Large intestine (tissue), 3 donors: ENCODE data around the gene BANP. TPM values are rescaled to one million over a fixed set of nuclear protein-coding genes. Genes with fewer than 3 reads are reported as not detected.
"Not testable (repeated sequence)": the region's sequence is repeated elsewhere in the genome, so short reads cannot be mapped to it uniquely, and the experiment has no call there.

Experiments used
- DNase-seq, 2 donors: peaks; one replicate each; pipeline versions ENCODE4 v3.0.0 to v3.0.0-alpha.2; 2013
- H3K27ac ChIP-seq: one replicate; pipeline ENCODE4 v1.5.1; 2013; ENCODE audit warnings: low read length
- H3K27me3 ChIP-seq: 2 replicates; pipeline ENCODE4 v1.6.1; 2013; ENCODE audit warnings: low read length; ENCODE audit not compliant: control insufficient read depth, insufficient read depth
- H3K36me3 ChIP-seq: 2 replicates; pipeline ENCODE4 v1.6.1; 2013; ENCODE audit warnings: low read length; ENCODE audit not compliant: control insufficient read depth, insufficient read depth
- H3K4me1 ChIP-seq: one replicate; pipeline ENCODE4 v1.6.1; 2013; ENCODE audit warnings: low read length; ENCODE audit not compliant: control insufficient read depth, insufficient read depth
- H3K4me3 ChIP-seq: one replicate; pipeline ENCODE4 v1.5.1; 2013; ENCODE audit warnings: low read length
- H3K9me3 ChIP-seq: one replicate; pipeline ENCODE4 v1.6.1; 2013; ENCODE audit warnings: mild to moderate bottlenecking, low read depth, low read length, moderate library complexity; ENCODE audit not compliant: control insufficient read depth
- WGBS: methylation state at CpG from one replicate; pipeline ENCODE4 v1.1.5; 2013; ENCODE audit warnings: low lambda C conversion rate; ENCODE audit not compliant: insufficient coverage; 5-methylcytosine and 5-hydroxymethylcytosine counted together
- polyA plus RNA-seq: library from polyadenylated mRNA; unstranded; fragments of 120-200 nt; gene quantifications from one replicate; pipeline ENCODE4 v1.2.1, GENCODE V29; 2013

BANP gene
- polyA plus RNA-seq, 1 donor: 16.2 TPM

GRCh38 chr16:88093556-88094252 lies 142.5 kb downstream of the BANP start:
- H3K36me3 ChIP-seq, H3K4me3 ChIP-seq, DNase-seq, H3K4me1 ChIP-seq, H3K9me3 ChIP-seq, H3K27me3 ChIP-seq, H3K27ac ChIP-seq: not testable (repeated sequence)
- no CpG with 5 or more reads among the region's 25 CpGs for WGBS

- no CpG with 5 or more reads among the region's 17 CpGs for WGBS
- not testable (repeated sequence) for H3K27ac ChIP-seq, H3K4me3 ChIP-seq, H3K4me1 ChIP-seq, DNase-seq, H3K9me3 ChIP-seq, H3K27me3 ChIP-seq, H3K36me3 ChIP-seq
Observed at GRCh38 chr16:88094253-88094575, 143.0 kb downstream of the BANP start.

GRCh38 chr16:88094900-88095299 lies 143.7 kb downstream of the BANP start:
- H3K9me3 ChIP-seq, H3K4me1 ChIP-seq, H3K4me3 ChIP-seq, H3K36me3 ChIP-seq, DNase-seq, H3K27me3 ChIP-seq, H3K27ac ChIP-seq: not testable (repeated sequence)
- no CpG with 5 or more reads among the region's 3 CpGs for WGBS

- not testable (repeated sequence) for H3K36me3 ChIP-seq, H3K27ac ChIP-seq, H3K4me1 ChIP-seq, DNase-seq, H3K4me3 ChIP-seq, H3K9me3 ChIP-seq
- no CpG with 5 or more reads among the region's 2 CpGs for WGBS
- H3K27me3 ChIP-seq: peaks cover 26% of the 10 kb centered on the region
Observed at GRCh38 chr16:88096659-88097058, 145.4 kb downstream of the BANP start.

- not testable (repeated sequence) for DNase-seq, H3K36me3 ChIP-seq, H3K27ac ChIP-seq, H3K9me3 ChIP-seq, H3K4me1 ChIP-seq, H3K4me3 ChIP-seq
- no CpG with 5 or more reads among the region's 25 CpGs for WGBS
- peaks cover 31% of the 10 kb centered on the region for H3K27me3 ChIP-seq
Observed at GRCh38 chr16:88098731-88099562, 147.7 kb downstream of the BANP start.

GRCh38 chr16:88099563-88099890 lies 148.3 kb downstream of the BANP start:
- H3K4me3 ChIP-seq: no peak overlapping the region
- H3K4me1 ChIP-seq: no peaks in the 10 kb centered on the region
- no CpG with 5 or more reads among the region's 17 CpGs for WGBS
- H3K9me3 ChIP-seq: peaks cover 4% of the 10 kb centered on the region
- no peak for DNase-seq
- no peak overlapping the region for H3K27ac ChIP-seq
- H3K36me3 ChIP-seq: no peaks in the 10 kb centered on the region
- H3K27me3 ChIP-seq: peaks cover 31% of the 10 kb centered on the region

- no CpG with 5 or more reads among the region's 14 CpGs for WGBS
- H3K9me3 ChIP-seq, H3K4me3 ChIP-seq, H3K27ac ChIP-seq, DNase-seq, H3K36me3 ChIP-seq, H3K4me1 ChIP-seq: not testable (repeated sequence)
- H3K27me3 ChIP-seq: peaks cover 31% of the 10 kb centered on the region
Observed at GRCh38 chr16:88099956-88100355, 148.7 kb downstream of the BANP start.

- H3K9me3 ChIP-seq, H3K4me3 ChIP-seq, H3K36me3 ChIP-seq, H3K27ac ChIP-seq, H3K4me1 ChIP-seq, DNase-seq: not testable (repeated sequence)
- peaks cover 31% of the 10 kb centered on the region for H3K27me3 ChIP-seq
- WGBS: no CpG with 5 or more reads among the region's 40 CpGs
Observed at GRCh38 chr16:88100801-88101622, 149.8 kb downstream of the BANP start.

GRCh38 chr16:88101623-88102105 lies 150.4 kb downstream of the BANP start:
- peaks cover 31% of the 10 kb centered on the region for H3K27me3 ChIP-seq

GRCh38 chr16:88102597-88102996 lies 151.4 kb downstream of the BANP start:
- Histone ChIP-seq H3K27me3 (peaks cover 31% of the 10 kb centered on the region), H3K9me3 (no peaks in the 10 kb centered on the region), H3K4me1 (no peaks in the 10 kb centered on the region), H3K4me3 (no peak overlapping the region), H3K36me3 (no peaks in the 10 kb centered on the region), H3K27ac (no peak overlapping the region)
- DNase-seq: no peak
- no CpG with 5 or more reads among the region's 17 CpGs for WGBS

More at GRCh38 chr16:88101623-88102105, 150.4 kb downstream of the BANP start:
- DNase-seq, H3K27ac ChIP-seq, H3K36me3 ChIP-seq, H3K4me1 ChIP-seq, H3K4me3 ChIP-seq, H3K9me3 ChIP-seq: not testable (repeated sequence)
- no CpG with 5 or more reads among the region's 21 CpGs for WGBS
